ENCODE measurements around the gene CCDC66. TPM values are rescaled to one million over a fixed set of nuclear protein-coding genes. Genes with fewer than 3 reads are reported as not detected.

CCDC66 gene
- 38.5 TPM for total RNA-seq

GRCh38 chr3:56556908-56557830, at the start of gene CCDC66:
CCDC66 (plus strand) TSS chr3:56557175; CDS start chr3:56557243, 68 bp downstream.

Other genes starting within 250 kb of the CCDC66 start
- gene ERC2, start 88.7 kb upstream of the CCDC66 start, total RNA-seq: 3.0 TPM
- 97.6 TPM for gene TASOR, start 126.1 kb downstream of the CCDC66 start, total RNA-seq
- gene ARHGEF3, start 244.8 kb downstream of the CCDC66 start, total RNA-seq: 49.9 TPM